HL-60 (cell line): ENCODE data around the gene PICALM.

ENCODE experiments used
- DNase-seq, 2 experiments: peaks; one replicate each; pipeline ENCODE4 v3.0.0-alpha.2; 2010 to 2020; ENCODE audit warnings: low read depth in 1 of 2, low spot score in 1 of 2
- H3K27ac ChIP-seq: fragments of 250-450 bp; sonication (Bioruptor Pico); replicated peaks from 2 replicates; pipeline ENCODE4 v1.5.1; 2020; ENCODE audit warnings: mild to moderate bottlenecking, moderate library complexity
- H3K27me3 ChIP-seq: fragments of 250-450 bp; sonication (Bioruptor Pico); 2 replicates; pipeline ENCODE4 v1.5.1; 2021; ENCODE audit warnings: mild to moderate bottlenecking, moderate library complexity; ENCODE audit not compliant: insufficient read depth, poor library complexity, severe bottlenecking
- H3K4me3 ChIP-seq: replicated peaks from 2 replicates; pipeline ENCODE4 v1.5.1; 2011; ENCODE audit warnings: mild to moderate bottlenecking, control low read depth, low read length; ENCODE audit not compliant: insufficient read depth
- GABPA ChIP-seq: IDR thresholded peaks from 2 replicates; pipeline ENCODE4 v1.6.1; 2012; ENCODE audit warnings: low read depth
- POLR2AphosphoS5 ChIP-seq: IDR thresholded peaks from 2 replicates; pipeline ENCODE4 v1.6.1; 2012; ENCODE audit warnings: low read depth
- SPI1 ChIP-seq: IDR thresholded peaks from 2 replicates; pipeline ENCODE4 v1.6.1; 2012; ENCODE audit warnings: low read depth, mild to moderate bottlenecking, borderline replicate concordance
- TF ChIP-seq, protein P1 (sequence below): IDR thresholded peaks from 2 replicates; pipeline ENCODE4 v1.6.1; 2012; ENCODE audit warnings: low read depth; ENCODE audit not compliant: insufficient replicate concordance
- TF ChIP-seq, protein P2 (sequence below): IDR thresholded peaks from one replicate; pipeline ENCODE4 v1.5.1; 2011; ENCODE audit warnings: low read length, control low read depth, inconsistent platforms; ENCODE audit not compliant: insufficient read depth

The PICALM gene

DNA sequence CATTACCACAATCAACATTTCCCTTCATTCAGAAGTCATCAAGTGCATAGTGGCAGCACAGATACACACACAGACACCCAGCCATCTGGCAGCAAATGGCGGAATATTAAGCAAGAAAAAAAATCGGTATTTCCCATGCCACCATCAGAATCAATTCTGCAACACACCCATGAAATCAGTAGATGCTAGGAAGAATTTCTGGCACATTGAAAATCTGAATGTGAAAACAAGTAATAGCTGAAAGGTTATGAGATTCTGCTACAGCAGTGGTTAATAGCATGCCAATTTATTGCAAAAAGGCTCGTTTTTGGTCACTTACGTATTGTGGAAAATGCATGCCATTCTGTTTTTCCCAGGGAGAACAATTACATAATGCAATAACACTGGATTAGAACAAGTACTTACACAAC, 91.1 kb downstream of the PICALM start:
- no peak overlapping the region for H3K4me3 ChIP-seq
- no peaks in the 10 kb centered on the region for H3K27me3 ChIP-seq
- no peak overlapping the region for H3K27ac ChIP-seq
- no peak for DNase-seq
- TF ChIP-seq, protein P1, sequence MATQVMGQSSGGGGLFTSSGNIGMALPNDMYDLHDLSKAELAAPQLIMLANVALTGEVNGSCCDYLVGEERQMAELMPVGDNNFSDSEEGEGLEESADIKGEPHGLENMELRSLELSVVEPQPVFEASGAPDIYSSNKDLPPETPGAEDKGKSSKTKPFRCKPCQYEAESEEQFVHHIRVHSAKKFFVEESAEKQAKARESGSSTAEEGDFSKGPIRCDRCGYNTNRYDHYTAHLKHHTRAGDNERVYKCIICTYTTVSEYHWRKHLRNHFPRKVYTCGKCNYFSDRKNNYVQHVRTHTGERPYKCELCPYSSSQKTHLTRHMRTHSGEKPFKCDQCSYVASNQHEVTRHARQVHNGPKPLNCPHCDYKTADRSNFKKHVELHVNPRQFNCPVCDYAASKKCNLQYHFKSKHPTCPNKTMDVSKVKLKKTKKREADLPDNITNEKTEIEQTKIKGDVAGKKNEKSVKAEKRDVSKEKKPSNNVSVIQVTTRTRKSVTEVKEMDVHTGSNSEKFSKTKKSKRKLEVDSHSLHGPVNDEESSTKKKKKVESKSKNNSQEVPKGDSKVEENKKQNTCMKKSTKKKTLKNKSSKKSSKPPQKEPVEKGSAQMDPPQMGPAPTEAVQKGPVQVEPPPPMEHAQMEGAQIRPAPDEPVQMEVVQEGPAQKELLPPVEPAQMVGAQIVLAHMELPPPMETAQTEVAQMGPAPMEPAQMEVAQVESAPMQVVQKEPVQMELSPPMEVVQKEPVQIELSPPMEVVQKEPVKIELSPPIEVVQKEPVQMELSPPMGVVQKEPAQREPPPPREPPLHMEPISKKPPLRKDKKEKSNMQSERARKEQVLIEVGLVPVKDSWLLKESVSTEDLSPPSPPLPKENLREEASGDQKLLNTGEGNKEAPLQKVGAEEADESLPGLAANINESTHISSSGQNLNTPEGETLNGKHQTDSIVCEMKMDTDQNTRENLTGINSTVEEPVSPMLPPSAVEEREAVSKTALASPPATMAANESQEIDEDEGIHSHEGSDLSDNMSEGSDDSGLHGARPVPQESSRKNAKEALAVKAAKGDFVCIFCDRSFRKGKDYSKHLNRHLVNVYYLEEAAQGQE = no peak
- TF ChIP-seq POLR2AphosphoS5 (no peak), GABPA (no peak), SPI1 (no peak)
- TF ChIP-seq, protein P2, sequence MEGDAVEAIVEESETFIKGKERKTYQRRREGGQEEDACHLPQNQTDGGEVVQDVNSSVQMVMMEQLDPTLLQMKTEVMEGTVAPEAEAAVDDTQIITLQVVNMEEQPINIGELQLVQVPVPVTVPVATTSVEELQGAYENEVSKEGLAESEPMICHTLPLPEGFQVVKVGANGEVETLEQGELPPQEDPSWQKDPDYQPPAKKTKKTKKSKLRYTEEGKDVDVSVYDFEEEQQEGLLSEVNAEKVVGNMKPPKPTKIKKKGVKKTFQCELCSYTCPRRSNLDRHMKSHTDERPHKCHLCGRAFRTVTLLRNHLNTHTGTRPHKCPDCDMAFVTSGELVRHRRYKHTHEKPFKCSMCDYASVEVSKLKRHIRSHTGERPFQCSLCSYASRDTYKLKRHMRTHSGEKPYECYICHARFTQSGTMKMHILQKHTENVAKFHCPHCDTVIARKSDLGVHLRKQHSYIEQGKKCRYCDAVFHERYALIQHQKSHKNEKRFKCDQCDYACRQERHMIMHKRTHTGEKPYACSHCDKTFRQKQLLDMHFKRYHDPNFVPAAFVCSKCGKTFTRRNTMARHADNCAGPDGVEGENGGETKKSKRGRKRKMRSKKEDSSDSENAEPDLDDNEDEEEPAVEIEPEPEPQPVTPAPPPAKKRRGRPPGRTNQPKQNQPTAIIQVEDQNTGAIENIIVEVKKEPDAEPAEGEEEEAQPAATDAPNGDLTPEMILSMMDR = no peak

GRCh38 chr11:85976525-85976924, 92.4 kb downstream of the PICALM start:
- Histone ChIP-seq H3K27ac (no peak overlapping the region), H3K4me3 (no peak overlapping the region), H3K27me3 (no peaks in the 10 kb centered on the region)
- TF ChIP-seq, protein P1 = no peak
- TF ChIP-seq GABPA (no peak), SPI1 (no peak), POLR2AphosphoS5 (no peak)
- TF ChIP-seq, protein P2 = no peak
- no peak for DNase-seq

DNA sequence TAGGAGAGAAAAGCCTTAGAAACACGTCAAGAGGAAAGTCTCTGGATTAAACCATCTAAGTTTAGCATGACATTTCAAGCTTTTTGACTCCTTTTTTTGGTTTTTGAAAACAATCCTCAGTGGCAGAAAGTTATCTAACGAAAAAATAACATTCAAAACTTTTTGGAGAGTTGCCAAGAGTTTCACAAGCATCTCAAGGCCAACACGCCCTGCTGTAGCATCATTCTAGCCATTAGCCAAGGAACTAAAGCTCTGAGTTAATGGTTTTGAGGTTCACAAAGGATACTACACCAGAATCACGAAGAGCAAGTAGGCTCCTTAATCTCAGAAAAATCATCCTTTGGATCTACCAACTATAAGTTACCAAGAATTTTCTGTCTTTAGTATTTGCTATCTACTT, 94.8 kb downstream of the PICALM start:
- no peak for DNase-seq
- TF ChIP-seq GABPA (no peak), POLR2AphosphoS5 (no peak), SPI1 (no peak)
- TF ChIP-seq, protein P2 = no peak
- TF ChIP-seq, protein P1 = no peak
- H3K27ac ChIP-seq = no peak overlapping the region
- H3K4me3 ChIP-seq = no peak overlapping the region
- no peaks in the 10 kb centered on the region for H3K27me3 ChIP-seq
